Upper lobe of left lung (tissue), 4 donors: ENCODE data around the gene FAM53B.

Source experiments
- CTCF ChIP-seq, 6 experiments: fragments of 450-650 bp in 4 of 6; fragments of 200-600 bp in 2 of 6; sonication (generic) in 2 of 6; IDR thresholded peaks; one replicate each; pipeline ENCODE4 v1.5.1; 2016 to 2019; ENCODE audit warnings: antibody characterized with exemption in 6 of 6
- EP300 ChIP-seq, 4 donors: sonication (generic); formaldehyde crosslinking; IDR thresholded peaks; one replicate each; pipeline ENCODE4 v1.5.1; 2017; ENCODE audit warnings: antibody characterized with exemption in 4 of 4, control low read depth in 2 of 4
- POLR2A ChIP-seq, 4 donors: fragments of 450-650 bp; IDR thresholded peaks; one replicate each; pipeline ENCODE4 v1.5.1; 2016 to 2017; ENCODE audit warnings: antibody characterized with exemption in 4 of 4, mild to moderate bottlenecking in 2 of 4
- POLR2AphosphoS5 ChIP-seq, 2 donors: sonication (generic); formaldehyde crosslinking; IDR thresholded peaks; one replicate each; pipeline ENCODE4 v1.5.1; 2017; ENCODE audit warnings: antibody characterized with exemption in 2 of 2

- TF ChIP-seq CTCF (IDR thresholded peaks at IDR 0.05) = no peak
- TF ChIP-seq POLR2A (IDR thresholded peaks at IDR 0.05) = no peak
- no peak for TF ChIP-seq POLR2AphosphoS5 (IDR thresholded peaks at IDR 0.05)
- no peak for TF ChIP-seq EP300 (IDR thresholded peaks at IDR 0.05)
Observed at GRCh38 chr10:124619195-124619594, 125.0 kb downstream of the FAM53B start.
